Measurements from ENCODE around the gene IL17RC.

The IL17RC gene, protein sequence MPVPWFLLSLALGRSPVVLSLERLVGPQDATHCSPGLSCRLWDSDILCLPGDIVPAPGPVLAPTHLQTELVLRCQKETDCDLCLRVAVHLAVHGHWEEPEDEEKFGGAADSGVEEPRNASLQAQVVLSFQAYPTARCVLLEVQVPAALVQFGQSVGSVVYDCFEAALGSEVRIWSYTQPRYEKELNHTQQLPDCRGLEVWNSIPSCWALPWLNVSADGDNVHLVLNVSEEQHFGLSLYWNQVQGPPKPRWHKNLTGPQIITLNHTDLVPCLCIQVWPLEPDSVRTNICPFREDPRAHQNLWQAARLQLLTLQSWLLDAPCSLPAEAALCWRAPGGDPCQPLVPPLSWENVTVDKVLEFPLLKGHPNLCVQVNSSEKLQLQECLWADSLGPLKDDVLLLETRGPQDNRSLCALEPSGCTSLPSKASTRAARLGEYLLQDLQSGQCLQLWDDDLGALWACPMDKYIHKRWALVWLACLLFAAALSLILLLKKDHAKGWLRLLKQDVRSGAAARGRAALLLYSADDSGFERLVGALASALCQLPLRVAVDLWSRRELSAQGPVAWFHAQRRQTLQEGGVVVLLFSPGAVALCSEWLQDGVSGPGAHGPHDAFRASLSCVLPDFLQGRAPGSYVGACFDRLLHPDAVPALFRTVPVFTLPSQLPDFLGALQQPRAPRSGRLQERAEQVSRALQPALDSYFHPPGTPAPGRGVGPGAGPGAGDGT

DNA sequence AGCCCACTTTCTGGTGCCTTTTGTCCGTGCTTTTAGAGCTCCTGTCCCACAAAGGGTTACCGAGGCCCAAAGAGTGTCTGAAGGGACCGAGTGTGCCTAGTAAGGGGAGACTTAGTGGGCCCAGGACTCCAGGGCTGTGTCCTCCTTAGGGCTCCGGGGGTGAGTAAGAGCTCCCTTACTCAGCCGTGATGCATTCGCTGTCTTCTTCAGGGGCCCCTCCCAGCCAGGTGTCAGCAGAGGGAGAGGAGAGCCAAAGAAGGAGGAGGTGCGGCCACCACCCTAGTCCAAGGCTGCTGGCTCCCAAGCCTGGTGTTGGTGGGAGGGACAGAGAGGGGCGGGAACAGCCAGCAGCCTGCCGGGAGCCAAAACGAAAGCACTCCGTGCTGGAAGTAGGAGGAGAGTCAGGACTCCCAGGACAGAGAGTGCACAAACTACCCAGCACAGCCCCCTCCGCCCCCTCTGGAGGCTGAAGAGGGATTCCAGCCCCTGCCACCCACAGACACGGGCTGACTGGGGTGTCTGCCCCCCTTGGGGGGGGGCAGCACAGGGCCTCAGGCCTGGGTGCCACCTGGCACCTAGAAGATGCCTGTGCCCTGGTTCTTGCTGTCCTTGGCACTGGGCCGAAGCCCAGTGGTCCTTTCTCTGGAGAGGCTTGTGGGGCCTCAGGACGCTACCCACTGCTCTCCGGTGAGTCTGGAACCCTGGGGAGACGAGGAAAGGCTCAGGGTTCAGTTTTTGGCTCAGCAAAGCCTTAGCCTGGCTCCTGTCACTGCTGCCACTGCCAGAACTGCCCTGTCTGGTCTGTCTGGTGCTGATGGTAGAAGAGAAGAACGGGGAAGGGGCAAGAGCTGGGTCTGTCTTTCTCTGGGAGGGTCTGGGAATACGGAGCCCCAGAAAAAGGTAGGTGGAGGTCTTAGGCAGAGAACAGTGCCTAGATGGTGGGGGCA is at the start of gene IL17RC:
IL17RC (plus strand) TSS at position 365 of the 947 bp plus-strand sequence; CDS start at position 583, 218 bp downstream.
- Histone ChIP-seq H2AFZ (ENCODE audit: low read length) (no peak within 1 kb of the TSS), H3K9me3 (ENCODE audit: insufficient read depth, low read depth, low read length) (no peaks in the 10 kb centered on the region), H3K9me2 (replicated peaks; ENCODE audit: low read depth, low read length) (no peaks in the 10 kb centered on the region), H3F3A (ENCODE audit: low read depth) (no peaks in the 10 kb centered on the region), H3K4me2 (ENCODE audit: low read depth, low read length, poor library complexity, severe bottlenecking) (no peak within 1 kb of the TSS), H3K79me2 (ENCODE audit: insufficient read depth, low read length) (no peaks in the 10 kb centered on the region), H3K27me3 (ENCODE audit: insufficient read depth, low read length, poor library complexity, severe bottlenecking) (no peaks in the 10 kb centered on the region), H3K4me1 (ENCODE audit: insufficient read depth, low read length, poor library complexity, severe bottlenecking) (peaks cover 8% of the 10 kb centered on the region), H3K9ac (ENCODE audit: low read depth, low read length, poor library complexity, severe bottlenecking) (no peak within 1 kb of the TSS), H4K20me1 (ENCODE audit: insufficient read depth, low read length, poor library complexity, severe bottlenecking) (no peaks in the 10 kb centered on the region), H3K4me3 (ENCODE audit: low read length, poor library complexity, severe bottlenecking) (no peak within 1 kb of the TSS), H3K36me3 (ENCODE audit: insufficient read depth, low read length) (peaks cover 8% of the 10 kb centered on the region; the same call in 1 of the 2 replicates)
- TF ChIP-seq, protein P1, sequence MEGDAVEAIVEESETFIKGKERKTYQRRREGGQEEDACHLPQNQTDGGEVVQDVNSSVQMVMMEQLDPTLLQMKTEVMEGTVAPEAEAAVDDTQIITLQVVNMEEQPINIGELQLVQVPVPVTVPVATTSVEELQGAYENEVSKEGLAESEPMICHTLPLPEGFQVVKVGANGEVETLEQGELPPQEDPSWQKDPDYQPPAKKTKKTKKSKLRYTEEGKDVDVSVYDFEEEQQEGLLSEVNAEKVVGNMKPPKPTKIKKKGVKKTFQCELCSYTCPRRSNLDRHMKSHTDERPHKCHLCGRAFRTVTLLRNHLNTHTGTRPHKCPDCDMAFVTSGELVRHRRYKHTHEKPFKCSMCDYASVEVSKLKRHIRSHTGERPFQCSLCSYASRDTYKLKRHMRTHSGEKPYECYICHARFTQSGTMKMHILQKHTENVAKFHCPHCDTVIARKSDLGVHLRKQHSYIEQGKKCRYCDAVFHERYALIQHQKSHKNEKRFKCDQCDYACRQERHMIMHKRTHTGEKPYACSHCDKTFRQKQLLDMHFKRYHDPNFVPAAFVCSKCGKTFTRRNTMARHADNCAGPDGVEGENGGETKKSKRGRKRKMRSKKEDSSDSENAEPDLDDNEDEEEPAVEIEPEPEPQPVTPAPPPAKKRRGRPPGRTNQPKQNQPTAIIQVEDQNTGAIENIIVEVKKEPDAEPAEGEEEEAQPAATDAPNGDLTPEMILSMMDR (conservative IDR thresholded peaks at IDR 0.05; ENCODE audit: low read length): no peak
- no peak for TF ChIP-seq EZH2phosphoT487 (IDR thresholded peaks at IDR 0.05; ENCODE audit: borderline replicate concordance)

GRCh38 chr3:9867106-9867505 is 49.8 kb upstream of the IL17RC start:
- H3K79me2 ChIP-seq (ENCODE audit: insufficient read depth, low read length): no peaks in the 10 kb centered on the region
- TF ChIP-seq, protein P1 (conservative IDR thresholded peaks at IDR 0.05; ENCODE audit: low read length): no peak
- TF ChIP-seq EZH2phosphoT487 (IDR thresholded peaks at IDR 0.05; ENCODE audit: borderline replicate concordance): no peak
- no peak overlapping the region for H3K4me2 ChIP-seq (ENCODE audit: low read depth, low read length, poor library complexity, severe bottlenecking)

DNA sequence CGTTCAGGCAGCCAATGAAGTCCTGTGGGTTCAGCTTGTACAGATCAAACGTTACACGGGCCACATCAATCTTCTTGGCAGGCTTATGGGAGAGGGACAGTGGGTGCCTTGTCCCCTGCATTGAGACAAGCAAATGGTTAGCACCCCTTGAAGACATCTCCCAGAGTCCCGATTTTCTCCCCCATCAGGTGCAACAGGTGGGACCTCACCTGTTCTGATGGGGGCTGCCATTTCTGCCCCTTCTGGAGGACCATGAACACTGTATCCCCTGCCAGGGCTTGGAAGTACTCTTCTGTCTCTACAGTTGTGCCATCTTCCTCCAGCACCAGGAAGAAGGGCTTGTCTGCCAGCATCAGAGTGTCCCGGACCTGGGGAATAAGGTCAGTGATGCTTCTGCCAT is 46.9 kb upstream of the IL17RC start:
- no peaks in the 10 kb centered on the region for H3K79me2 ChIP-seq (ENCODE audit: insufficient read depth, low read length)
- no peaks in the 10 kb centered on the region for H3K36me3 ChIP-seq (ENCODE audit: insufficient read depth, low read length)
- H2AFZ ChIP-seq (ENCODE audit: low read length): no peak overlapping the region
- H3K9me2 ChIP-seq (replicated peaks; ENCODE audit: low read depth, low read length): no peaks in the 10 kb centered on the region
- no peaks in the 10 kb centered on the region for H3F3A ChIP-seq (ENCODE audit: low read depth)
- no peak overlapping the region for H3K4me3 ChIP-seq (ENCODE audit: low read length, poor library complexity, severe bottlenecking)
- H3K9me3 ChIP-seq (ENCODE audit: insufficient read depth, low read depth, low read length): no peaks in the 10 kb centered on the region
- no peak overlapping the region for H3K9ac ChIP-seq (ENCODE audit: low read depth, low read length, poor library complexity, severe bottlenecking)
- no peaks in the 10 kb centered on the region for H3K4me1 ChIP-seq (ENCODE audit: insufficient read depth, low read length, poor library complexity, severe bottlenecking)
- H3K4me2 ChIP-seq (ENCODE audit: low read depth, low read length, poor library complexity, severe bottlenecking): no peak overlapping the region
- no peaks in the 10 kb centered on the region for H3K27me3 ChIP-seq (ENCODE audit: insufficient read depth, low read length, poor library complexity, severe bottlenecking)
- no peaks in the 10 kb centered on the region for H4K20me1 ChIP-seq (ENCODE audit: insufficient read depth, low read length, poor library complexity, severe bottlenecking)
- TF ChIP-seq, protein P1 (conservative IDR thresholded peaks at IDR 0.05; ENCODE audit: low read length): no peak
- TF ChIP-seq EZH2phosphoT487 (IDR thresholded peaks at IDR 0.05; ENCODE audit: borderline replicate concordance): no peak

More at GRCh38 chr3:9867106-9867505, 49.8 kb upstream of the IL17RC start:
- Histone ChIP-seq H3K9me2 (replicated peaks; ENCODE audit: low read depth, low read length) (no peaks in the 10 kb centered on the region), H2AFZ (ENCODE audit: low read length) (no peak overlapping the region), H3K9ac (ENCODE audit: low read depth, low read length, poor library complexity, severe bottlenecking) (no peak overlapping the region), H3K27me3 (ENCODE audit: insufficient read depth, low read length, poor library complexity, severe bottlenecking) (no peaks in the 10 kb centered on the region), H3K4me3 (ENCODE audit: low read length, poor library complexity, severe bottlenecking) (no peak overlapping the region), H3F3A (ENCODE audit: low read depth) (no peaks in the 10 kb centered on the region), H4K20me1 (ENCODE audit: insufficient read depth, low read length, poor library complexity, severe bottlenecking) (no peaks in the 10 kb centered on the region), H3K36me3 (ENCODE audit: insufficient read depth, low read length) (no peaks in the 10 kb centered on the region), H3K4me1 (ENCODE audit: insufficient read depth, low read length, poor library complexity, severe bottlenecking) (no peaks in the 10 kb centered on the region), H3K9me3 (ENCODE audit: insufficient read depth, low read depth, low read length) (no peaks in the 10 kb centered on the region)

All from Loucy (cell line).